Measurements from ENCODE around the gene IZUMO4.

DNA sequence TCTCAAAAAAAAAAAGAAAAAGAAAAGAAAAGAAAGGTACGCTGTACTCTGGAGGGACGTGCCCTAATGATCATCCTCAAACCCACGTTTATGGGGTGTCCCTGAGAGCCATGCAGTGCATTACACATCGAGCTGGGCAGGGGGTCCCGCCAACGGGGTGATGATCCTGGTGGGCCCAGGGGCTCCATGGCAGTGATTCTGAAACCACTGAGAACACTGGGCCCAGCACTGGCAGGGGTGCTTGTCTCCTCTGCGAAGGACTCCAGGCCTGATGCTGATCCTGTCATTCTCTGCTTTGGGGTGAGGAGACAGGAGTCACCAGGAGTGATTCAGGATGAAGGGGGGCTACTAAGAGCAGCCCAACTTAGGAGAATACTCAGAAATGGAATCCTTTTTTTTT lies 19.3 kb upstream of the IZUMO4 start:
- TF ChIP-seq, protein P1, sequence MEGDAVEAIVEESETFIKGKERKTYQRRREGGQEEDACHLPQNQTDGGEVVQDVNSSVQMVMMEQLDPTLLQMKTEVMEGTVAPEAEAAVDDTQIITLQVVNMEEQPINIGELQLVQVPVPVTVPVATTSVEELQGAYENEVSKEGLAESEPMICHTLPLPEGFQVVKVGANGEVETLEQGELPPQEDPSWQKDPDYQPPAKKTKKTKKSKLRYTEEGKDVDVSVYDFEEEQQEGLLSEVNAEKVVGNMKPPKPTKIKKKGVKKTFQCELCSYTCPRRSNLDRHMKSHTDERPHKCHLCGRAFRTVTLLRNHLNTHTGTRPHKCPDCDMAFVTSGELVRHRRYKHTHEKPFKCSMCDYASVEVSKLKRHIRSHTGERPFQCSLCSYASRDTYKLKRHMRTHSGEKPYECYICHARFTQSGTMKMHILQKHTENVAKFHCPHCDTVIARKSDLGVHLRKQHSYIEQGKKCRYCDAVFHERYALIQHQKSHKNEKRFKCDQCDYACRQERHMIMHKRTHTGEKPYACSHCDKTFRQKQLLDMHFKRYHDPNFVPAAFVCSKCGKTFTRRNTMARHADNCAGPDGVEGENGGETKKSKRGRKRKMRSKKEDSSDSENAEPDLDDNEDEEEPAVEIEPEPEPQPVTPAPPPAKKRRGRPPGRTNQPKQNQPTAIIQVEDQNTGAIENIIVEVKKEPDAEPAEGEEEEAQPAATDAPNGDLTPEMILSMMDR (IDR thresholded peaks at IDR 0.05), result no peak
- TF ChIP-seq POLR2A (IDR thresholded peaks at IDR 0.05), result no peak
